Keratinocyte (primary cell): ENCODE data around the gene MAPT. TPM values are rescaled to one million over a fixed set of nuclear protein-coding genes. Genes with fewer than 3 reads are reported as not detected.

Experiments
- DNase-seq: peaks from one replicate; pipeline ENCODE4 v3.0.0-alpha.2; 2011; ENCODE audit warnings: low read depth, missing footprints, low spot score
- FAIRE-seq: peaks from 2 replicates; lab custom pipeline; 2011; peaks lifted over from hg19 to GRCh38; lab: Jason Lieb, UNC
- H2AFZ ChIP-seq: 2 replicates; pipeline ENCODE4 v1.6.0; 2012; ENCODE audit warnings: low read length, control low read depth, inconsistent platforms; ENCODE audit not compliant: control insufficient read depth
- H3K27ac ChIP-seq: 2 replicates; pipeline ENCODE4 v1.5.1; 2011; ENCODE audit warnings: low read length; ENCODE audit not compliant: control insufficient read depth, insufficient read depth
- H3K27me3 ChIP-seq: 3 replicates; pipeline ENCODE4 v1.6.0; 2011; ENCODE audit warnings: low read length; ENCODE audit not compliant: control insufficient read depth, insufficient read depth; ENCODE audit errors: extremely low read depth
- H3K36me3 ChIP-seq, 2 experiments: 2 replicates in 1 of 2; 3 replicates in 1 of 2; pipeline ENCODE4 v1.5.1; 2011; ENCODE audit warnings: low read length in 2 of 2, mild to moderate bottlenecking in 1 of 2; ENCODE audit not compliant: control insufficient read depth in 2 of 2, insufficient read depth in 2 of 2; ENCODE audit errors: extremely low read depth in 1 of 2
- H3K4me1 ChIP-seq: 3 replicates; pipeline ENCODE4 v1.5.1; 2011; ENCODE audit warnings: low read length; ENCODE audit not compliant: control insufficient read depth, insufficient read depth; ENCODE audit errors: extremely low read depth
- H3K4me2 ChIP-seq: 3 replicates; pipeline ENCODE4 v1.6.0; 2011; ENCODE audit warnings: low read depth, low read length; ENCODE audit not compliant: control insufficient read depth, insufficient read depth; ENCODE audit errors: extremely low read depth
- H3K4me3 ChIP-seq, 3 experiments: fragments of 200-600 bp in 1 of 3; sonication (generic) in 1 of 3; 2 replicates in 2 of 3; 3 replicates in 1 of 3; pipeline ENCODE4 v1.5.1; 2011 to 2016; ENCODE audit warnings: low read length in 3 of 3, mild to moderate bottlenecking in 3 of 3, control low read depth in 2 of 3, inconsistent platforms in 1 of 3, low read depth in 1 of 3, mixed read lengths in 1 of 3, mixed run types in 1 of 3, moderate library complexity in 1 of 3; ENCODE audit not compliant: control insufficient read depth in 2 of 3, insufficient read depth in 2 of 3; ENCODE audit errors: extremely low read depth in 1 of 3
- H3K79me2 ChIP-seq: 2 replicates; pipeline ENCODE4 v1.6.0; 2012; ENCODE audit warnings: low read length; ENCODE audit not compliant: control insufficient read depth, insufficient read depth
- H3K9ac ChIP-seq: 3 replicates; pipeline ENCODE4 v1.6.0; 2011; ENCODE audit warnings: low read length; ENCODE audit not compliant: control insufficient read depth, insufficient read depth; ENCODE audit errors: extremely low read depth
- H3K9me1 ChIP-seq: 3 replicates; pipeline ENCODE4 v1.6.0; 2011; ENCODE audit warnings: low read length; ENCODE audit not compliant: control insufficient read depth, insufficient read depth; ENCODE audit errors: extremely low read depth
- H3K9me3 ChIP-seq: 2 replicates; pipeline ENCODE4 v1.5.1; 2012; ENCODE audit warnings: low read depth, low read length; ENCODE audit not compliant: control insufficient read depth
- H4K20me1 ChIP-seq: 3 replicates; pipeline ENCODE4 v1.6.0; 2011; ENCODE audit warnings: low read length; ENCODE audit not compliant: control insufficient read depth, insufficient read depth; ENCODE audit errors: extremely low read depth
- CTCF ChIP-seq, 3 experiments: IDR thresholded peaks in 1 of 3; conservative IDR thresholded peaks in 1 of 3; optimal IDR thresholded peaks in 1 of 3; 2 replicates in 2 of 3; 3 replicates in 1 of 3; pipeline versions ENCODE3 to v1.5.1; 2011; ENCODE audit warnings: low read length in 3 of 3, mild to moderate bottlenecking in 3 of 3, moderate library complexity in 2 of 3, control low read depth in 1 of 3, inconsistent platforms in 1 of 3; ENCODE audit not compliant: insufficient read depth in 2 of 3; ENCODE audit errors: extremely low read depth in 1 of 3
- EZH2 ChIP-seq: IDR thresholded peaks from one replicate; pipeline ENCODE4 v1.6.1; 2012; ENCODE audit warnings: inconsistent platforms, mild to moderate bottlenecking, low read length, moderate library complexity
- dilution Hi-C: fragments of 300-500 bp; cut with MboI; formaldehyde crosslinking; loops from one replicate; pipeline ENCODE4 v1.7.0; 2020; ENCODE audit warnings: low sequenced_read_pairs; ENCODE audit not compliant: extremely low pct_ligation_motif_present
- polyA plus RNA-seq, 5 experiments: library from polyadenylated mRNA; depleted of rRNA in 3 of 5; stranded (reverse) in 3 of 5; stranded (forward) in 1 of 5; unstranded in 1 of 5; fragments of >200 nt; gene quantifications; 1 replicate in 1 of 5; 2 replicates in 3 of 5; 3 replicates in 1 of 5; pipeline versions ENCODE4 v1.2.1 to v1.2.3, GENCODE V29; 2011 to 2012; ENCODE audit warnings: missing spikeins in 2 of 5, low read depth in 1 of 5, low replicate concordance in 1 of 5

The MAPT gene
- polyA plus RNA-seq, 1 donor (not counting 4 experiments of a cell fraction or from before 2014, with no cell fraction given): 0.08 TPM

DNA sequence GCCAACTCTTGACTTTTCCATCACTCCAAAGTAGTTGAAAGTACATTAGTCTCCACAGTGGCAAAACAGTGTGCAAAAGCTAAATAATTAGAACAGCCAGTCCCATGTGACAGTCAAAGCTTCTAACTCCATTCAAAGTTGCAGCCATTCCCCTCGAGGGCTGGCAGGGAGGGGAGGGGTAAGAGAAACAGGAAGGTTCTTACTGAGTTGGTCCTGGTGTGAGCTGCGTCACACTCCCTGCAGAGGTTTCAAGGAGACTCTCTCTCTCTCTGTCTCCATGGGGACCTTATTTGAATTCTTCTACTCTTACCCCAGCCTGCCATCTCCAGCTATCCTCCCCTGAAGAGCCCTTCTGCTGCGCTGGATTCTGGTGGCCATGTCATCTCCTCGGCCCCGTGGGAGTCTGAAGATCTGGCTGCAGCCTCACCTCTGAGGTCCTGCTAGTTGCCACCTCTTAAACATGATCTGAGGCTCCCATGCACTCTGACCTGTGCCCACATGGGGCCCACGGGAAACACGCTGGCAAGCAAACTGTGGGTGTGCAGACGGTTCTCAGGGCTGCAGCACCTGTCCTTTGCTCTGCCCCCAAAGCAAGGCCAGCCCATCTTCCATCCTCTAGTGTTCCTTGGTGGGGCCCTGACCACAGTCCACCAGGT lies 81.4 kb downstream of the MAPT start:
- dilution Hi-C loops: no loop called here
- no peak for FAIRE-seq

GRCh38 chr17:45976391-45976754 lies 82.0 kb downstream of the MAPT start:
- Histone ChIP-seq H3K4me3 (no peak overlapping the region), H3K9me1 (no peaks in the 10 kb centered on the region), H3K9ac (no peak overlapping the region), H3K4me1 (no peaks in the 10 kb centered on the region), H3K4me2 (no peak overlapping the region), H3K79me2 (no peaks in the 10 kb centered on the region), H3K9me3 (no peaks in the 10 kb centered on the region), H3K27me3 (peaks cover 47% of the 10 kb centered on the region), H2AFZ (no peak overlapping the region), H3K27ac (no peak overlapping the region), H3K36me3 (no peaks in the 10 kb centered on the region), H4K20me1 (no peaks in the 10 kb centered on the region)
- FAIRE-seq (no peak), DNase-seq (no peak)
- dilution Hi-C loops: no loop called here
- no peak for TF ChIP-seq CTCF (optimal IDR thresholded peaks at IDR 0.05 in 1 of 3, IDR thresholded peaks at IDR 0.05 in 1 of 3, conservative IDR thresholded peaks at IDR 0.05 in 1 of 3; ENCODE audit: extremely low read depth in 1 of 3, insufficient read depth in 2 of 3, low read length in 3 of 3)
- no peak for TF ChIP-seq EZH2

More for the DNA sequence above, 81.4 kb downstream of the MAPT start:
- Histone ChIP-seq H3K9me1 (no peaks in the 10 kb centered on the region), H3K27me3 (peaks cover 48% of the 10 kb centered on the region), H3K4me1 (no peaks in the 10 kb centered on the region), H3K4me3 (no peak overlapping the region), H3K79me2 (no peaks in the 10 kb centered on the region), H4K20me1 (no peaks in the 10 kb centered on the region), H3K9ac (no peak overlapping the region), H3K4me2 (no peak overlapping the region), H3K9me3 (no peaks in the 10 kb centered on the region), H3K36me3 (no peaks in the 10 kb centered on the region), H3K27ac (no peak overlapping the region), H2AFZ (no peak overlapping the region)
- TF ChIP-seq CTCF (optimal IDR thresholded peaks at IDR 0.05 in 1 of 3, IDR thresholded peaks at IDR 0.05 in 1 of 3, conservative IDR thresholded peaks at IDR 0.05 in 1 of 3; ENCODE audit: extremely low read depth in 1 of 3, insufficient read depth in 2 of 3, low read length in 3 of 3): no peak
- no peak for DNase-seq
